Osteocyte (in vitro differentiated cells): Measurements from ENCODE around the gene PRPS1L1. TPM values are rescaled to one million over a fixed set of nuclear protein-coding genes. Genes with fewer than 3 reads are reported as not detected.

Experiments
- DNase-seq: peaks from one replicate; pipeline ENCODE4 v3.0.0; 2021; ENCODE audit warnings: mixed read lengths; ENCODE audit not compliant: unreplicated experiment; ENCODE audit errors: extremely low spot score
- H3K27ac Mint-ChIP-seq: one replicate; pipeline ENCODE4 v1.8.0; 2021; ENCODE audit warnings: mild to moderate bottlenecking, mixed read lengths; ENCODE audit not compliant: unreplicated experiment
- H3K27me3 Mint-ChIP-seq: one replicate; pipeline ENCODE4 v1.8.0; 2021; ENCODE audit warnings: mixed read lengths; ENCODE audit not compliant: unreplicated experiment
- H3K36me3 Mint-ChIP-seq: one replicate; pipeline ENCODE4 v1.8.0; 2021; ENCODE audit warnings: mixed read lengths; ENCODE audit not compliant: unreplicated experiment
- H3K4me1 Mint-ChIP-seq: one replicate; pipeline ENCODE4 v1.8.0; 2021; ENCODE audit warnings: mixed read lengths; ENCODE audit not compliant: unreplicated experiment
- H3K4me3 Mint-ChIP-seq: one replicate; pipeline ENCODE4 v1.8.0; 2021; ENCODE audit warnings: mild to moderate bottlenecking, moderate library complexity, mixed read lengths; ENCODE audit not compliant: unreplicated experiment
- H3K9me3 Mint-ChIP-seq: one replicate; pipeline ENCODE4 v1.8.0; 2021; ENCODE audit warnings: mixed read lengths; ENCODE audit not compliant: unreplicated experiment
- total RNA-seq: library from RNA; stranded (reverse); gene quantifications from 2 replicates; pipeline ENCODE4 v1.2.1, GENCODE V29; 2021
- TF ChIP-seq, protein P1 (sequence below): fragments of 200-600 bp; sonication (generic); IDR thresholded peaks from 2 replicates; pipeline ENCODE4 v1.5.0; 2021; ENCODE audit warnings: antibody characterized with exemption, mild to moderate bottlenecking, moderate library complexity

The PRPS1L1 gene
- total RNA-seq, 1 donor from 2014 or later, result not detected

- H3K9me3 Mint-ChIP-seq, result no peaks in the 10 kb centered on the region
- no peaks in the 10 kb centered on the region for H3K27me3 Mint-ChIP-seq
- H3K4me1 Mint-ChIP-seq, result peaks cover 25% of the 10 kb centered on the region
- H3K4me3 Mint-ChIP-seq, result no peak overlapping the region
- no peaks in the 10 kb centered on the region for H3K36me3 Mint-ChIP-seq
- no peak overlapping the region for H3K27ac Mint-ChIP-seq
- no peak for DNase-seq
- TF ChIP-seq, protein P1, sequence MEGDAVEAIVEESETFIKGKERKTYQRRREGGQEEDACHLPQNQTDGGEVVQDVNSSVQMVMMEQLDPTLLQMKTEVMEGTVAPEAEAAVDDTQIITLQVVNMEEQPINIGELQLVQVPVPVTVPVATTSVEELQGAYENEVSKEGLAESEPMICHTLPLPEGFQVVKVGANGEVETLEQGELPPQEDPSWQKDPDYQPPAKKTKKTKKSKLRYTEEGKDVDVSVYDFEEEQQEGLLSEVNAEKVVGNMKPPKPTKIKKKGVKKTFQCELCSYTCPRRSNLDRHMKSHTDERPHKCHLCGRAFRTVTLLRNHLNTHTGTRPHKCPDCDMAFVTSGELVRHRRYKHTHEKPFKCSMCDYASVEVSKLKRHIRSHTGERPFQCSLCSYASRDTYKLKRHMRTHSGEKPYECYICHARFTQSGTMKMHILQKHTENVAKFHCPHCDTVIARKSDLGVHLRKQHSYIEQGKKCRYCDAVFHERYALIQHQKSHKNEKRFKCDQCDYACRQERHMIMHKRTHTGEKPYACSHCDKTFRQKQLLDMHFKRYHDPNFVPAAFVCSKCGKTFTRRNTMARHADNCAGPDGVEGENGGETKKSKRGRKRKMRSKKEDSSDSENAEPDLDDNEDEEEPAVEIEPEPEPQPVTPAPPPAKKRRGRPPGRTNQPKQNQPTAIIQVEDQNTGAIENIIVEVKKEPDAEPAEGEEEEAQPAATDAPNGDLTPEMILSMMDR, result no peak
Observed at GRCh38 chr7:18036783-18037182, 9.1 kb upstream of the PRPS1L1 start.

- Mint-ChIP-seq H3K4me3 (no peak overlapping the region), H3K27me3 (peaks cover 3% of the 10 kb centered on the region), H3K27ac (no peak overlapping the region), H3K9me3 (no peaks in the 10 kb centered on the region), H3K36me3 (no peaks in the 10 kb centered on the region), H3K4me1 (no peaks in the 10 kb centered on the region)
- DNase-seq, result no peak
- TF ChIP-seq, protein P1, result no peak
Observed at GRCh38 chr7:18030758-18031157, 3.1 kb upstream of the PRPS1L1 start.

DNA sequence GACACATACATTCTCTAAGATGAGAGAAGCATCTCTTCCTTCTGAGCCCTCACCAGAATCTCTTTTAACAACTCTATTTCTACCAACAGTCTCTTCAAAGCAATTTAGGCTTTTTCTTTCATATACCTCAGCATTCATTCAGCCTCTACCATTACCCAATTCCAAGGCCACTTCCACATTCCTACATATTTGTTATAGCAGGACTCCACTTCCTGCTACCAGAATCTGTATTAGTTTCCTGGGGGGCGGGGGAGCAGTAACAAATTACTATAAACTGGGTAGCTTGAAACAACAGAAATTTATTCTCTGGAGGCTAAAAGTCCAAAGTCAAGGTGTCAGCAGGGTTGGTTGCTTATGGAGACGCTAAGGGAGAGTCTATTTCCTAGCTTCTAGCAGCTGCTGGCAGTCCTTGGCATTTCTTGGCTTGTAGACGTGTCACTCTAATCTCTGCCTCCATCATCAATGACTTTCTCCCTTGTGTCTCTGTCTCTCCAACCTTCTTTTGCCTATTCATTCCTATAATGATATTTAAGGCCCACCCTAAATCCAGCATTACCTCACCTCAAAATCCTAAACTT, 7.4 kb downstream of the PRPS1L1 start:
- DNase-seq, result no peak
- H3K4me1 Mint-ChIP-seq, result peaks cover 10% of the 10 kb centered on the region
- H3K4me3 Mint-ChIP-seq, result no peak overlapping the region
- H3K9me3 Mint-ChIP-seq, result no peaks in the 10 kb centered on the region
- peak overlapping the region; percentile 45 for H3K27ac Mint-ChIP-seq
- TF ChIP-seq, protein P1, result no peak
- no peaks in the 10 kb centered on the region for H3K36me3 Mint-ChIP-seq
- H3K27me3 Mint-ChIP-seq, result no peaks in the 10 kb centered on the region

DNA sequence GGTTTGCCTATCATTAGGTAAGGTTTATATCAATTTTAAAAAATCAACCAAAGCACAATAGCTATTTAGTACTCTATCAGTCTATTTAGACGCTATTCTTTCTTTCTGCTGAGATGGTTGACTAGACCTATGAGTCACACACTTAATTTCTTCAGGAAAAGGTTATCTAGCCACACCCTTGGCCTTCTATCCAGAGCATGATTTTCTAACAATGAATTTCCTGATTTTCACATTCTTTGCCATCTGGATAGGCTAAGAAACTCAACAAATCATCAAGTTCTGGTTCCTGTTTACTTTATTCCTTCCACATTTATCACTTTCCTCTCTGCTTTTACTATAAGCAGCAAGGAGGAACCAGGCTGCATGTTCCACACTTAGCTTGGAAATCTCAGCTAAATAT, 8.1 kb downstream of the PRPS1L1 start:
- TF ChIP-seq, protein P1, result no peak
- DNase-seq, result no peak
- Mint-ChIP-seq H3K36me3 (no peaks in the 10 kb centered on the region), H3K4me3 (no peak overlapping the region), H3K4me1 (peaks cover 10% of the 10 kb centered on the region), H3K27ac (peak overlapping the region; percentile 45), H3K9me3 (no peaks in the 10 kb centered on the region), H3K27me3 (no peaks in the 10 kb centered on the region)

GRCh38 chr7:18018296-18019215, 9.1 kb downstream of the PRPS1L1 start:
- TF ChIP-seq, protein P1, result no peak
- peaks cover 16% of the 10 kb centered on the region for H3K4me1 Mint-ChIP-seq
- no peaks in the 10 kb centered on the region for H3K27me3 Mint-ChIP-seq
- H3K36me3 Mint-ChIP-seq, result no peaks in the 10 kb centered on the region
- H3K27ac Mint-ChIP-seq, result peak overlapping the region; percentile 47
- H3K4me3 Mint-ChIP-seq, result no peak overlapping the region
- no peaks in the 10 kb centered on the region for H3K9me3 Mint-ChIP-seq
- DNase-seq, result no peak
